Esophagus muscularis mucosa (tissue), 4 donors: ENCODE data around the gene MTMR11.

Source experiments
- EP300 ChIP-seq: sonication (generic); formaldehyde crosslinking; IDR thresholded peaks from one replicate; pipeline ENCODE4 v1.6.1; 2017; ENCODE audit warnings: antibody characterized with exemption
- POLR2A ChIP-seq: fragments of 450-650 bp; IDR thresholded peaks from one replicate; pipeline ENCODE4 v1.6.1; 2017; ENCODE audit warnings: antibody characterized with exemption, moderate library complexity, mild to moderate bottlenecking, low read depth
- POLR2AphosphoS5 ChIP-seq, 2 donors: sonication (generic); formaldehyde crosslinking; IDR thresholded peaks; one replicate each; pipeline ENCODE4 v1.6.1; 2017; ENCODE audit warnings: antibody characterized with exemption in 2 of 2
- TF ChIP-seq, protein P1 (sequence below), 3 experiments: fragments of 200-600 bp in 2 of 3; fragments of 450-650 bp in 1 of 3; sonication (generic) in 2 of 3; IDR thresholded peaks; one replicate each; pipeline ENCODE4 v1.5.1; 2017 to 2019; ENCODE audit warnings: antibody characterized with exemption in 3 of 3, mild to moderate bottlenecking in 2 of 3, moderate library complexity in 1 of 3

DNA sequence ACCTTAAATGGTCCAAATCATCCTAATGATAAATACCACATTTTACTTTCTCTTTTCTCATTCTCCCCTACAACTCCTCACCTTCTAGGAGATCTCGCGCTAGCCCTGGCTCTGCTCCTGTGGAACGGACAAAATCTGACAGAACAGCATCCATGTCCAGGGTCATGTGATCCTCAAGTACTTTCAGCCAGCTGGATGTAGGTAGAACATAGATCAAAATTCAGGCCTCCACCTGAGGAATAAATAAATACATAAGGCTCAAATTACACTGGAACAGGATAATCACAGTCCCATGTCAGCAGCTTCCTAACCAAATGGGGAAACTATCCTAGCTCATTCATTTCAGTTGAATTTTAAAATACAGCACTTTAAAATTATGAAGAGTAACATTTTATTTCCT lies 40.7 kb upstream of the MTMR11 start:
- TF ChIP-seq, protein P1, sequence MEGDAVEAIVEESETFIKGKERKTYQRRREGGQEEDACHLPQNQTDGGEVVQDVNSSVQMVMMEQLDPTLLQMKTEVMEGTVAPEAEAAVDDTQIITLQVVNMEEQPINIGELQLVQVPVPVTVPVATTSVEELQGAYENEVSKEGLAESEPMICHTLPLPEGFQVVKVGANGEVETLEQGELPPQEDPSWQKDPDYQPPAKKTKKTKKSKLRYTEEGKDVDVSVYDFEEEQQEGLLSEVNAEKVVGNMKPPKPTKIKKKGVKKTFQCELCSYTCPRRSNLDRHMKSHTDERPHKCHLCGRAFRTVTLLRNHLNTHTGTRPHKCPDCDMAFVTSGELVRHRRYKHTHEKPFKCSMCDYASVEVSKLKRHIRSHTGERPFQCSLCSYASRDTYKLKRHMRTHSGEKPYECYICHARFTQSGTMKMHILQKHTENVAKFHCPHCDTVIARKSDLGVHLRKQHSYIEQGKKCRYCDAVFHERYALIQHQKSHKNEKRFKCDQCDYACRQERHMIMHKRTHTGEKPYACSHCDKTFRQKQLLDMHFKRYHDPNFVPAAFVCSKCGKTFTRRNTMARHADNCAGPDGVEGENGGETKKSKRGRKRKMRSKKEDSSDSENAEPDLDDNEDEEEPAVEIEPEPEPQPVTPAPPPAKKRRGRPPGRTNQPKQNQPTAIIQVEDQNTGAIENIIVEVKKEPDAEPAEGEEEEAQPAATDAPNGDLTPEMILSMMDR (IDR thresholded peaks at IDR 0.05): no peak
- TF ChIP-seq POLR2AphosphoS5 (IDR thresholded peaks at IDR 0.05): no peak
- no peak for TF ChIP-seq POLR2A
- TF ChIP-seq EP300: no peak
